Heart left ventricle (tissue), 16 donors: ENCODE results near the gene AMPD1. TPM values are rescaled to one million over a fixed set of nuclear protein-coding genes. Genes with fewer than 3 reads are reported as not detected.

ENCODE experiments used
- ATAC-seq, 4 donors: fragments of 200-7000 bp; cut with Tn5 transposase; one replicate each; pipeline ENCODE4 v1.9.1; 2020 to 2022; ENCODE audit warnings: moderate library complexity in 4 of 4, mild to moderate bottlenecking in 3 of 4, moderate number of reproducible peaks in 1 of 4
- DNase-seq, 5 donors: peaks; one replicate each; pipeline ENCODE4 v3.0.0-alpha.2; 2020
- H3K27ac ChIP-seq, 12 donors: fragments of 200-600 bp; sonication (generic) in 4 of 12; one replicate each; pipeline versions ENCODE4 v1.5.0 to v1.8.0; 2016 to 2022; ENCODE audit warnings: mild to moderate bottlenecking in 2 of 12
- H3K27me3 ChIP-seq, 9 donors: fragments of 200-600 bp; sonication (generic) in 2 of 9; one replicate each; pipeline versions ENCODE4 v1.5.1 to v1.8.0; 2016 to 2022; ENCODE audit warnings: mild to moderate bottlenecking in 3 of 9
- H3K36me3 ChIP-seq, 9 donors: fragments of 200-600 bp; sonication (generic) in 2 of 9; one replicate each; pipeline versions ENCODE4 v1.5.0 to v1.8.0; 2018 to 2022; ENCODE audit warnings: mild to moderate bottlenecking in 2 of 9
- H3K4me1 ChIP-seq, 12 donors: fragments of 200-600 bp; sonication (generic) in 4 of 12; one replicate each; pipeline versions ENCODE4 v1.5.0 to v1.8.0; 2016 to 2022; ENCODE audit warnings: mild to moderate bottlenecking in 3 of 12
- H3K4me3 ChIP-seq, 12 donors: fragments of 200-600 bp; sonication (generic) in 4 of 12; one replicate each; pipeline versions ENCODE4 v1.5.0 to v1.8.0; 2017 to 2022; ENCODE audit warnings: mild to moderate bottlenecking in 9 of 12, moderate library complexity in 4 of 12
- H3K9me3 ChIP-seq, 12 donors: fragments of 200-600 bp; sonication (generic) in 4 of 12; one replicate each; pipeline versions ENCODE4 v1.5.0 to v1.8.0; 2016 to 2022; ENCODE audit warnings: mild to moderate bottlenecking in 1 of 12
- POLR2A ChIP-seq, 2 donors: fragments of 450-650 bp; IDR thresholded peaks; one replicate each; pipeline ENCODE4 v1.6.1; 2017; ENCODE audit warnings: antibody characterized with exemption in 2 of 2, mild to moderate bottlenecking in 2 of 2, moderate library complexity in 2 of 2
- WGBS, 4 donors: extraction: QIAGEN DNeasy Blood & Tissue Kit in 2 of 4; methylation state at CpG; one replicate each; pipeline versions ENCODE4 v1.1.5 to v1.1.7; 2013 to 2018; 5-methylcytosine and 5-hydroxymethylcytosine counted together
- intact Hi-C, 10 donors: fragments of 100-400 bp; cut with DNase I; formaldehyde crosslinking; loops; one replicate each; pipeline versions ENCODE4 v1.11.1 to v1.14.2; 2022
- polyA plus RNA-seq, 2 donors: library from polyadenylated mRNA; stranded (reverse); fragments of 200-250 nt; gene quantifications; one replicate each; pipeline ENCODE4 v1.2.3, GENCODE V29; 2013
- total RNA-seq, 9 donors: library from RNA; depleted of rRNA in 2 of 9; stranded (reverse); fragments of >200 nt in 2 of 9; fragmentation: NEBNext Ultra II Directional in 3 of 9; extraction: Animal tissue kit (Norgen Biotek cat#: 25700) in 3 of 9; gene quantifications; one replicate each; pipeline versions ENCODE4 v1.1.0 to v1.2.4, GENCODE V29; 2016 to 2023
- TF ChIP-seq, protein P1 (sequence below), 12 donors: fragments of 200-600 bp; sonication (generic) in 4 of 12; IDR thresholded peaks; one replicate each; pipeline versions ENCODE4 v1.5.0 to v1.8.0; 2018 to 2022; ENCODE audit warnings: antibody characterized with exemption in 12 of 12, mild to moderate bottlenecking in 5 of 12
- donor health status: ischemic (EF 13 %, LVEDD 7.1; RV severe dilation, severe dysfunction).
- donor health status: healthy with polysubstance abuse.
- donor health status: DM: no; HTN: yes; CAD: no.
- donor health status: DM: no; HTN: no; CAD: no.
- donor health status: ischemic (EF 25% LVEDD 6.9; RV normal size, moderate dysfunction).
- donor health status: ischemic (EF 25% LVEDD 5.7; RV mildly dilated, moderate dysfunction).
- donor health status: healthy.
- donor health status: DM: yes; HTN: yes; CAD: no.
- donor health status: ischemic (EF 35%, LVEDD 5.7; RV mildly dilated, moderate dysfunction).
- donor health status: nonischemic (EF 11% LVEDD 7.7; RV severe dilation, severe dysfunction).
- donor health status: DM: yes; HTN: yes; CAD: no.
- donor health status: PGD.
- donor health status: ischemic (EF 29% LVEDD 5.4; RV normal size, mild dysfunction).
- donor health status: nonischemic (EF 23%, LVEDD 6.1; RV moderate dilation, normal function).

The AMPD1 gene
- total and polyA plus RNA-seq, 11 donors = not detected

DNA sequence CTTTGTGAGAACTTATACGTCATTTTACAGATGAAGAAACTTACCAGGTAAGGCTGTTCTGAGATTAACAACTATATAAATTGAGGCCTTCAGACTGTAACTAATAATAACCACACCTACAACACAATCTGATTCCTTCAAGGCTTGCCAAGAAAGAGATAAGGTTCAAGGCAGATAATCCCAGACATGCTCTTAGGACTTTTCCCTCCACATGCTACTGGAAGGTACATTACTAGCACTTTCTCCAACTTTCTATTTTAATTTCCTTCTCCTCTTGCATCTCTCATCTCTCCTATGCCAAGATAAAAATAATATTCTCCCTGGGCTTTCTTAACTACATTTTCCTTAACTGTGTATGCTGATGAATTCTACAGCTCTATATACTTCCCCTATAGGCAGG is 40.1 kb upstream of the AMPD1 start:
- peaks cover 0 to 6% (median under 1%) of the 10 kb centered on the region in 12 donors for H3K4me1 ChIP-seq
- no peak overlapping the region for H3K27ac ChIP-seq
- 84 to 90% (median 89%) methylated on average over 1 of the region's 1 CpG for WGBS, 4 donors
- no peaks in the 10 kb centered on the region for H3K27me3 ChIP-seq
- ATAC-seq = no peak
- no peak for DNase-seq
- H3K36me3 ChIP-seq = peaks cover 0 to 100% (median 99%) of the 10 kb centered on the region in 9 donors
- H3K4me3 ChIP-seq = no peak overlapping the region
- intact Hi-C loops = no loop called here
- H3K9me3 ChIP-seq = no peaks in the 10 kb centered on the region
- no peak for TF ChIP-seq POLR2A (IDR thresholded peaks at IDR 0.05)
- TF ChIP-seq, protein P1, sequence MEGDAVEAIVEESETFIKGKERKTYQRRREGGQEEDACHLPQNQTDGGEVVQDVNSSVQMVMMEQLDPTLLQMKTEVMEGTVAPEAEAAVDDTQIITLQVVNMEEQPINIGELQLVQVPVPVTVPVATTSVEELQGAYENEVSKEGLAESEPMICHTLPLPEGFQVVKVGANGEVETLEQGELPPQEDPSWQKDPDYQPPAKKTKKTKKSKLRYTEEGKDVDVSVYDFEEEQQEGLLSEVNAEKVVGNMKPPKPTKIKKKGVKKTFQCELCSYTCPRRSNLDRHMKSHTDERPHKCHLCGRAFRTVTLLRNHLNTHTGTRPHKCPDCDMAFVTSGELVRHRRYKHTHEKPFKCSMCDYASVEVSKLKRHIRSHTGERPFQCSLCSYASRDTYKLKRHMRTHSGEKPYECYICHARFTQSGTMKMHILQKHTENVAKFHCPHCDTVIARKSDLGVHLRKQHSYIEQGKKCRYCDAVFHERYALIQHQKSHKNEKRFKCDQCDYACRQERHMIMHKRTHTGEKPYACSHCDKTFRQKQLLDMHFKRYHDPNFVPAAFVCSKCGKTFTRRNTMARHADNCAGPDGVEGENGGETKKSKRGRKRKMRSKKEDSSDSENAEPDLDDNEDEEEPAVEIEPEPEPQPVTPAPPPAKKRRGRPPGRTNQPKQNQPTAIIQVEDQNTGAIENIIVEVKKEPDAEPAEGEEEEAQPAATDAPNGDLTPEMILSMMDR (IDR thresholded peaks at IDR 0.05) = no peak

DNA sequence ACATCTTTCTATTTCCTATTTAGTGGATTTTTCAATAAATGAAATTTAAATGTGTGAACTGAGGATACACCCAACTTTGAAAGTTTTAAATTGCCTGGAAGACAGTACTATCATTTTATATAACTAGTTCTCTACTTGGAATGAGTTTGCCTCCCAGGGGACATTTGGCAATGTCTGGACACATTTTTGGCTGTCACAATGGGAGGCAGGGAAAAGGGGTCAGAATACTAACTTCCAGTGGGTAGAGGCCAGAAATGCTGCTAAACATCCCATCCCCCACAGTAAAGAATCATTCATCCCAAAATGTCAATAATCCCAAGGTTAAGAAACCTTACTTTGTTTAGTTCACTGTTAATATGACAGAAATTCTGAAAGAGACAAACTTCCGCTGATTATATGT is 34.4 kb upstream of the AMPD1 start:
- ATAC-seq = no peak
- H3K9me3 ChIP-seq = no peaks in the 10 kb centered on the region
- DNase-seq = no peak
- TF ChIP-seq POLR2A (IDR thresholded peaks at IDR 0.05) = no peak
- TF ChIP-seq, protein P1 (IDR thresholded peaks at IDR 0.05) = no peak
- peaks cover 0 to 100% (median 99%) of the 10 kb centered on the region in 9 donors for H3K36me3 ChIP-seq
- H3K4me1 ChIP-seq = peaks cover 0 to 15% (median 7%) of the 10 kb centered on the region in 12 donors
- no peaks in the 10 kb centered on the region for H3K27me3 ChIP-seq
- intact Hi-C loops = no loop called here
- H3K4me3 ChIP-seq = no peak overlapping the region
- H3K27ac ChIP-seq = no peak overlapping the region
- WGBS, 4 donors = 91 to 100% (median 97%) methylated on average over 1 of the region's 1 CpG

DNA sequence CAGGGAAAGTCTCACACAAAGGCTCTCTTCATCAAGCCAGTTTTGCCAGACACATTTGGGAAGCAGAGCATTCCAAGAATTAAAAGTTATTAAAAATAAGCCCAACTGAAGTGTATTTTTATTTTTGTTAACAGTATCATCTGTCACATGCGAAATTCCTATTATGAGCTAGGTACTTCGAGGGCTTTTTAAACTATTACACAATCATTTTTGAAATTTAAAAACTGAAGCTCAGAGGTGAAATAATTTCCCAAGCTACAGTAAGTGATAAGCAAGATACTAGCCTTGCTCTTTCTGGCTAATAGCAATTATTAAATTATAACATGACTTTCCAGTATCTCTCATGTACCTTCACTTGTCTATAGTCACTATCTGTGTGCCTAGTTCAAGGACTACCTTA is 33.2 kb upstream of the AMPD1 start:
- no peak overlapping the region for H3K27ac ChIP-seq
- no peaks in the 10 kb centered on the region for H3K27me3 ChIP-seq
- WGBS, 4 donors = 67 to 83% (median 74%) methylated on average over 2 of the region's 2 CpGs
- intact Hi-C loops = no loop called here
- peaks cover 0 to 26% (median 10%) of the 10 kb centered on the region in 12 donors for H3K4me1 ChIP-seq
- H3K4me3 ChIP-seq = no peak overlapping the region
- TF ChIP-seq POLR2A (IDR thresholded peaks at IDR 0.05) = no peak
- TF ChIP-seq, protein P1 (IDR thresholded peaks at IDR 0.05) = no peak
- H3K9me3 ChIP-seq = no peaks in the 10 kb centered on the region
- ATAC-seq = no peak
- peaks cover 0 to 100% (median 99%) of the 10 kb centered on the region in 9 donors for H3K36me3 ChIP-seq
- no peak for DNase-seq

DNA sequence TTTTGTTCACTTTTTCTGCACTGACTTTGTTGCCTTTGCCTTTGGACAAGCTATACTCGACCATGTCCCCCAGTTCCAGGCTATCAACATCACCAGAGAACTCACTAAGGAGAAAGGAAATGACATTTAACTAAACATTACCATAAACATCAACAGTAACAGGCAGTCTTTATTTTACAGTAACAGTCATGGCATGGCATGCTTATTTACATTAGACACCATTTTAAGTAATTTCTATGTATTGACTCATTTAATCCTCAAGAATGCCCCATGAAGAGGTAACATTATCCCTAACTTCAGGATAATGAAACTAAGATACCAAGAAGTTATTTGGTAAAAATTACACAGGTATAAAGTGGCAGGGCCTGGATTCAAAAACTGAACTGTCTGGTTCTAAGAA is 29.9 kb upstream of the AMPD1 start:
- TF ChIP-seq, protein P1 (IDR thresholded peaks at IDR 0.05) = no peak
- no peak for TF ChIP-seq POLR2A (IDR thresholded peaks at IDR 0.05)
- Histone ChIP-seq H3K27ac (no peak overlapping the region), H3K9me3 (no peaks in the 10 kb centered on the region), H3K27me3 (no peaks in the 10 kb centered on the region), H3K4me1 (peaks cover 0 to 29% (median 10%) of the 10 kb centered on the region in 12 donors), H3K4me3 (no peak overlapping the region), H3K36me3 (peaks cover 0 to 100% (median 99%) of the 10 kb centered on the region in 9 donors)
- ATAC-seq = no peak
- intact Hi-C loops = no loop called here
- DNase-seq = no peak
- 67 to 89% (median 80%) methylated on average over 1 of the region's 1 CpG for WGBS, 4 donors
